HG03039 (cell line): ENCODE measurements around the gene EDAR.

ENCODE experiments used
- ATAC-seq: cut with Tn5 transposase; IDR thresholded peaks from one replicate; pipeline ENCODE4 v1.9.1; 2021; ENCODE audit warnings: mild to moderate bottlenecking, moderate library complexity; ENCODE audit not compliant: unreplicated experiment

The EDAR gene

GRCh38 chr2:108942231-108942825, 46.7 kb downstream of the EDAR start:
- no peak for ATAC-seq

- no peak for ATAC-seq
Measured at GRCh38 chr2:108941767-108942166, 47.3 kb downstream of the EDAR start.

- no peak for ATAC-seq
Measured at GRCh38 chr2:108941161-108941665, 47.8 kb downstream of the EDAR start.

- no peak for ATAC-seq
Measured at GRCh38 chr2:108940156-108940555, 48.9 kb downstream of the EDAR start.

DNA sequence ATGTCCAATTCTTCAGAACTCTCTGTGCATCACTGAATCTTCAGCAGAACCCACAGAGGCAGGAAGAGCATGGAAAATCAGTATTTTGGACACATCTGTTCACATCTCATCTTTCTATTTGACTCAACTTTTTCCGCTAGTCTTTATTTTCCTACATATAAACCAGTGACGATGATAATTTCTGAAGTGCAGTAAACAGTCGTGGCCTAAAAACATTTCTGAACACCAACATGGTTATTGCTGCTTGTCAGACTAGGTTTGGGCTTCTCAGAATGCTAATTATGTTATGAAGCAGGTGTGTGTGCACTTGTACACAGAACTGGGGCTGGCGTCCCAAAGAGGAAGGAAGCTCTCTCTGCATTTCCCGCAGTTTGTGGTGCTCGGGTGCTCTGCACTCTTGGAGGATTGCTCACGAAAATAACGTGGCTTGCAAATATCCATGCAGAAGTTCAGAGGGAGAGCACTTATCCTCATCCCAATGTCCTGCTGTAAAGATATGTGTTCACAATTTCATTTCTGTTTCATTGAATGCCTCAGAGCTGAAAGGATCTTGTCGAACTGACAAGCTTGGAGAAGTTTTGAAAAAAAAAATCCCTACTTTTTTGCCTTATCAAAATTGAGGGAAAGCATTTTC, 50.8 kb downstream of the EDAR start:
- ATAC-seq = no peak

DNA sequence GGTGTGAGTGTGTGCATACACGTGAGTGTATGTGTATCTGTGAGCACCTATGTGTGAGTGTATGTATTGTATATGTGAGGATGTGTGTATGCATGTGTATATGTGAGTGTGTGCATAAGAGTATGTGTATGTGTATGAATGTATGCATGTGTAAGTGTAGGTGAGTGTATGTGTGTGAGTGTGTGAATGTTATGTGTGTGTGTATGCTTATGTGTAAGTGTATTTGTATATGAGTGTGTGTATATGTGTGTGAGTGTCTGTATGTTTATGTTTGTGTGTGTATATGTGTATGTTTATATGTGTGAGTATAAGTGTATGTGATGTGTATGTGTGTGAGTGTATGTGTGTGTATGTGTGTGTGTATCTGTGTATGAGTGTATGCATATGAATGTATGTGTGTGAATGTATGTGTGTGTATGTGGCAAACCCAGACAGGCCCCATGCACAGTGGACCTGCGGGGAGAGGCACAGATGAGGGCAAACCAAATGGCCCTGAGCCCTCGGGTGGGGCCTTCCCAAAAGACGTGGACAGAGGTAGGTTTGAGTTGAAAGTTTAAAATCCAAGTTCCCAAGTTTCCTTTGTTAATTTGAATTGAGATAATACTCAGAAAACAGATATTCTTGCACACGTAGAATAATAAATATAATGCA, 51.5 kb downstream of the EDAR start:
- no peak for ATAC-seq

DNA sequence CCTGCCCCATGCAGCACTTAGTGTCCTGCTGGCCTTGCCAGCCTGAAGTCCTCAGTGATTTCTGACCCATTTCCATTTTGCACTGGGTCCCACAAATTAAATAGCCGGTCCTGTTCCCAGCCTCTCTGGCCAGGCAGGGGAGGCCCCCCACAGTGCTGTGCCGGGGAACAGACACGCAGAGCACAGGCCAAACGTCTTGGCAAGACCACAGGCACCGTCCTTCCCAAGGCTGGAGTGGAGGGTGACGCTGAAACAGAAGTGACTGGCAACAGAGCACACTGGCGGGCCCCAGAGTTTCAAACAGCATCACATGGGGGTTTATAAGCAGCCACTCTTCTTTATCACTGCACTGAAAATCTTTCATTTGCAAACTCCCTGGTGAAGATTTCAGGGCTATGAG, 52.2 kb downstream of the EDAR start:
- ATAC-seq = no peak

DNA sequence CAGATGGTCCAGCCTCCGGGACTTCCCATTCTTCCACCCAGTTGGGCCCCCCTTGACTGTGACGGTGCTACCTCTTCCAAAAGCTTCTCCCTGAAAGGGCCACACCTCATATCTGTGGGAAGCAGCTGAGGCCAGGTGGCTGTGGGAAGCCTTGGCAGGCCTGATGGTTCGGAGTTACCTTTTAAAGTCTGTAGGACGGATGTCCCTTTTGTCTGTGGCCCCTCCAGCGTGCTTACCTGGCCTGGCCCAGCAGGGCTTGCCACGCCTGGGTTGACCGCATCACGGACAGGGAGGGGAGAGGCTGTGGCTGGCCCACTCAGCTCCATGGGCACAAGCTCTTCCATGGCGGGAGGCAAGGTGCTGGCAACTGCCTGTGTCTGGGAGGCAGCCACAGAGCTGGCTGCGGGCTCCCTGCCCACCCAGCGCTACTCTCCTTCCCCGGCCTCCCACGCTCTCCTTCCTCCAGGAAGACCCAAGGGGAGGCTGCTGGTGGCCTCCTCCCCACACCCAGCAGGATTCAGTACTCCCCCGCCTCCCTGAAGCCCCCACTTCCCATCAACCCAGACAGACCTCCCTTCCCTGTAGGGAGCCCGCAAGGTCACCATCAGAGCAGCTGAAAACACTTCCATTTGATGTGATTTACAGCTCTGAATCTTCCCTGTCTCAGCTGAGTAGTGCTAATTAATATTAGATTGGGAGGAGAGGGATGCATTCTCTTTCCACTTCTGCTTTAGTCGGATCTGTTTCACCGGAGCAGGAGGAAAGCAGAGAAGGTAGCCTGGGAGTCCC, 52.8 kb downstream of the EDAR start:
- ATAC-seq = no peak

- no peak for ATAC-seq
Measured at GRCh38 chr2:108935271-108935741, 53.7 kb downstream of the EDAR start.

- no peak for ATAC-seq
Measured at GRCh38 chr2:108934583-108935245, 54.3 kb downstream of the EDAR start.

DNA sequence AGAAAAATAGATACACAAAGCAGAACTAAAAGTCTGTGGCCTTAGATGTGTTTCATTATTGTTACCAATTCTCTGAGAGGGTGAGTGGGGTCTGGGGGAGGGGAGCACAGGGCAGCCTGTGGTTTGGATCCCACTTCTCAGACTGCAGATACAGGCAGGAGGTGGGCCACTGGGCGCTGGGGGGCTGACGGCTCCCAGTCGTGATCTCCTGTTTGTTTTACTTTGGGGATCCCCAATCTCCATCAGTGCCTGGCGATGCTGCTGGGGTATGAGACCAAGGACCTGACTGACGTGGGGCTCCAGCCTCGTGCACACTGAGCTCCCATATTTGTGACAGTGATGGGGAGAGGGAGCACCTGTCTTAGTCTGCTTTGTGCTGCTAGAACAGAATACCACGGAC, 54.9 kb downstream of the EDAR start:
- ATAC-seq = no peak

DNA sequence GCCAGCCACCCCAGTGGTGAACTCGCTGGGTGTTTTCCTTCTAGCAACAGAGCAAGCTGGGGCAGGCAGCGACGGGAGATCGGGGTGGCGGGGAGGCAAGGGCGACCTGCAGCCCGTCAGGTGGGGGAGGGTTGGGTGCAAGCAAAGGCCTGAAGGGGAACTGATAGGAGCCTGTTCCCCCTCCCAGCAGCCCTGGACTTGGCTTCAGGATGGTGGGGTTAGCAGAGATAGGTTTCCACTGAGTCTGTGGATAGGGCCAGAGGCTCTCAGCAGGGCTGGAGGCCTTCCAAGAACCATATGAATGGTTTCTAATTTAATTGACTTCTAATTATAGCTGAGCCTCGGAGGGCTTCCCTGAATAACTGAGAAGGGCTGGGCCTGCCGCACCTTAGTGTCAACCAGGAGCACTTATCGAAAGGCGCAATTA, 55.3 kb downstream of the EDAR start:
- no peak for ATAC-seq

GRCh38 chr2:108932736-108933332, 56.2 kb downstream of the EDAR start:
- ATAC-seq = no peak

DNA sequence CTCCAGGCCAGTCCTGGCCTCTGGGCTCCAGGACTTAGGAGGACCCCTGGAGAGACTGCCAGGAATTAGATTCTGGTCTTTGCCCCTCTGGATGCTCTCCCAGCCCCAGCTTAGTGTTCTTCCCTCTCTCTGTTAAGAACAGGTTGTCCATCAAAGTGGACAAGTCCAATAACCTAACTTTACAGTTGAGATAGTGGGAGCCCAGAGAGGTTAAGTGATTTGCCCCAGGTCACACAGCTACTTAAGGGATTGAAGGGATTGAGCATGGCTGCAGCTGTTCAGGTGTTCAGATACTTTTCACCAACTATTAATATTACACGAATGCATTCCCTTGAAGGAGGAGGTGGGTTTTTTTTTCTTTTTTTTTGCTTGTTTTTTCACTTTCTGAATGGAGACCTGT, 57.6 kb downstream of the EDAR start:
- no peak for ATAC-seq

DNA sequence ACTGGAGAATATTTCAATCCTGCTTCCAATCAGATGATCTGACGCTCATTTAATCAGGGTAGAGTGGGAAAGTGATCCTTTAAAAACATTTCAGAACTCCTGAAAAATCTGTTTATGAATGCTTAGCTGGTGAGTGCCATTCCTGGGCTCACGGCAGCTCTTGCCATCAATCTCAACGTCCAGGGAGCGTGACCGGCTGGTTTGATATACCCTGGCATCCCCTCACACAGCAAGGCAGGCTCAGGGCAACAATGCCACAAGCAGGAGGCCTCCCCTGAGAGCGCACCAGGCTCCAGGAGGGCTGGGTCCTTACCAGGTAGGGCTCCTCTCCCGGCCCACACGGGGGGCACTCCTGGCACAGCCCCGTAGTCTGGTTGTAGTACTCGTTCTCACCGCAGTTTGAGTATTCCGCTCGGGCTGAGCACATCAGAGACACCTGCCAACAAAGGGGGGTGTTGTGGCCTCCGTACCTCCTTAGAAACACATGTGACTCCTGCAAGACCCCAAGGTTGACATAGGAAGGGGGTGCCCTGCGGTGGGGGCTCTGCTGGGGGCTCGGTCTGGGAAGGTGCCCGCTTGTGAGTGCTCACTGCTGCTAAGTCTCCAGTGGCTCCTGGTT, 59.1 kb downstream of the EDAR start:
- no peak for ATAC-seq

DNA sequence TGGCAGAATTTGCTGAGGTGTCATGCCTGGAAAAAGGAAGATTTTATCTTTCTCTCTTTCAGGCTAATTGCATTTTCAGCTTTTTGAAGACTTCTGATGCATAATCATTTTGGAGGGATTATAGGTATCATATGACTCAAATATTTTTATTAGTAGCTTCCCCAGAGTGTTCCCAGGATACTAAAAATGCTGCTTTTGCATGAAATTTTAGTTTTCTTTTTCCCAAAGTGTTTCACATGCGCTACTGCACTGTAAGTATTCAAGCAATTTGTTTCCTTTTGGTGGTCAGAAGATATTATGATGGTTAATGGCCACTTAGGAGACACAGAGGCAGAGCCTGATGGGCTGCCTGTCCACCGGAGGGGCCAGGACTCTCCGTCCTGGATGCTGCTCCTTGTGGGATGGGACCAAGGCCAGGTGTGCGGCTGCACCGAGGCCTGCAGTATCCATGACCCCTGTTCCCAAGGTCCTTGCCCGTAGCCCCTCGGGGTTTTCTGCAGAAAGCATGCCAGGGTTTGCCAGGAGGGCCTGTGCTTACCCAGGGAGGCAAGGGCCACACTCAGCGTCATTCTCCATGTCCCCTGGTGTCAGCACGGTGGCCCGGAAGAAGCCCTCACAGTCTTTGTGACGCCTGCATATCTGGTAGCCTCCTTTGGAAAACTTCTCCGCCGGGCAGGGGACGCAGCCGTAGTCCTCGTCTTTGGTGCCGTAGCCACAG, 60.2 kb downstream of the EDAR start:
- no peak for ATAC-seq

DNA sequence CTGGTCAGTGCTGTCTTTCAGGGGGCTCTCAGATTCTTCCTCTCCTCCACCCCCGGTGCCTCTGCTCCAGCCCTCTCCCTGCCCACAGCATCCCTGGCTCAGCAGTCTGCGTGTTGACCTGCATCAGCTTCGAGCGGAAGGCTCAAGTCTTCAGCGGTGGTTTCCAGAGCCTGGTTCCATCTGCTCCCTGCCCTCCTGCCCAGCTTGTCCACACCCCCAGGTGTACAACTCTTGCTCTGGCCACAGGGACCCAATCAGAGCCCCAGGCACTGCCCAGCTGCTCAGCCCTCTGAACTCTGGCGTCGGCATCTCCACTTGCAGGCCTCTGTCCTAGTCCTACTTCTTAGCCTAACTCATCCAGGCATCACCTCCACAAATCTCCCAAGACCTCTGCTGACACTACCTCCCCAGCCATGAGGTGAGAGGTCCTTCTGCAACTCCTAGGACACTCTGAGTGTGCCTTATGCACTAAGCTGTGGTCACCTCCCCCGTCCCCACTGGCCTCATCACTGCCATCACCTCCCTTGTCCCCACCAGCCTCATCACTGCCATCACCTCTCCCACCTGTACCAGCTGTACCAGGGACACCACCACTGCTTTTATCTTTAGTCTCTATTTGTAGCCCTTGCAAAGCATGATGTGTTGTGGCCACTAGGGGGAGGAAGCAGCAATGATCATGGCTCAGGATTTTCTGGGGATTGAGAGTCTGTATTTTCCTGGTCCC, 60.9 kb downstream of the EDAR start:
- no peak for ATAC-seq

DNA sequence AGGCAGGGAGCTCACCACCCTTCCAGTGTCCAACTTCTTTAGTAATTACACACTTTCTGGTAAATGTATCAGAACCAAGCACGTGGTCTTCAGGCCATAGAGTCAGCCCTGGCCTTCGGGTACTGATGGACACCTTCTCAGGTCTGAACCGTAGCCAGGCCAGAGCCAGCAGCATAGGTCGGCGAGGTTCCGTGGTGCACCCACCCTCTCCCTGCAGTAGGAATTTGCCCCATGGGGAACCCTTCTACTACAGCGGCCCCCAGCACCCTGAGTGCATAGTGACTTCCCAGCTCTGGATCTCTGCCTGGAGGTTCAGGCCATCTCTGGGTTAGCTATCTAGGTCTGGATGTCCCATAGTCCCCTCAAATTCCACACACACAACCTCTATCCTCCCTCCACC, 61.6 kb downstream of the EDAR start:
- no peak for ATAC-seq
